ENCODE data around the gene FTCDNL1.

DNA sequence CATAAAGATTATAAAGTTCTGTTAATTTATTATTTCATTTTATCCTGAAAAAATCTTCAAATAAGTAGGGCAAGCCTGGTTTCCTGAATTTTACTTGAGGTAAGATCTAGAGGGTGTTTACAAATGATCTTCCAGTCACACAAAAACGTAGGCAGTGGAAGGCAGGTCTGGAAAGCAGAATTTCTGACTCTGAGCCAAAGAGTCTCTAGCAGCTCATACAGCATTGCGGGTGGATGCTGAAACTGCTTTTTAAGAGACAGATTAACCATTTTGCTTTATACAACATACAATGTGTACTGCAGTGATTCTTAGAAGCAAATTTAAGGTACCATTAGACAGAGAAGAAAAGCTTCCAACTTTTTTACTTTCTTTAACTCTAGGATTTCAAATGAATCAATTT is 117.0 kb downstream of the FTCDNL1 start:
- TF ChIP-seq EZH2 (IDR thresholded peaks at IDR 0.05; ENCODE audit: borderline replicate concordance, insufficient read depth, low read depth, low read length, poor library complexity, severe bottlenecking) (no peak), CTCF (IDR thresholded peaks at IDR 0.05) (no peak)
